Ascending aorta (tissue), 2 donors: Measurements from ENCODE around the gene BPIFB6. TPM values are rescaled to one million over a fixed set of nuclear protein-coding genes. Genes with fewer than 3 reads are reported as not detected.

ENCODE experiments used
- DNase-seq, 2 donors: peaks; one replicate each; pipeline ENCODE4 v3.0.0-alpha.2; 2019; ENCODE audit warnings: low spot score in 2 of 2
- H3K27ac ChIP-seq, 2 donors: fragments of 200-600 bp; sonication (generic); one replicate each; pipeline ENCODE4 v1.5.1; 2016 to 2017; ENCODE audit warnings: mild to moderate bottlenecking in 1 of 2
- H3K27me3 ChIP-seq: fragments of 200-600 bp; sonication (generic); one replicate; pipeline ENCODE4 v1.5.1; 2017
- H3K36me3 ChIP-seq, 2 donors: fragments of 200-600 bp; sonication (generic); one replicate each; pipeline ENCODE4 v1.5.1; 2016
- H3K4me1 ChIP-seq, 2 donors: fragments of 200-600 bp; sonication (generic); one replicate each; pipeline ENCODE4 v1.5.1; 2016 to 2017; ENCODE audit warnings: mild to moderate bottlenecking in 1 of 2
- H3K4me3 ChIP-seq, 2 donors: fragments of 200-600 bp; sonication (generic); one replicate each; pipeline ENCODE4 v1.5.1; 2016 to 2017; ENCODE audit warnings: mild to moderate bottlenecking in 1 of 2
- H3K9me3 ChIP-seq, 2 donors: fragments of 200-600 bp; sonication (generic); one replicate each; pipeline ENCODE4 v1.5.1; 2016
- CTCF ChIP-seq, 3 experiments: fragments of 200-600 bp in 2 of 3; fragments of 450-650 bp in 1 of 3; sonication (generic) in 2 of 3; IDR thresholded peaks; one replicate each; pipeline ENCODE4 v1.5.1; 2016 to 2019; ENCODE audit warnings: antibody characterized with exemption in 3 of 3, mild to moderate bottlenecking in 1 of 3, moderate library complexity in 1 of 3
- intact Hi-C: fragments of 100-400 bp; cut with DNase I; formaldehyde crosslinking; loops from one replicate; pipeline ENCODE4 v1.15.1; 2023
- total RNA-seq: library from RNA; depleted of rRNA; stranded (reverse); fragments of >200 nt; gene quantifications from one replicate; pipeline ENCODE4 v1.1.0, GENCODE V29; 2016

BPIFB6 gene
- total RNA-seq, 1 donor from 2014 or later, result not detected

- no peak for TF ChIP-seq CTCF (IDR thresholded peaks at IDR 0.05)
- Histone ChIP-seq H3K27me3 (no peaks in the 10 kb centered on the region), H3K36me3 (no peaks in the 10 kb centered on the region), H3K4me1 (no peaks in the 10 kb centered on the region), H3K9me3 (no peaks in the 10 kb centered on the region), H3K4me3 (no peak overlapping the region), H3K27ac (no peak overlapping the region)
- DNase-seq, result no peak
- intact Hi-C loops, result no loop called here
Observed at GRCh38 chr20:33072362-33072761, 40.9 kb downstream of the BPIFB6 start.

GRCh38 chr20:33072813-33073212 lies 41.4 kb downstream of the BPIFB6 start:
- Histone ChIP-seq H3K27me3 (no peaks in the 10 kb centered on the region), H3K9me3 (no peaks in the 10 kb centered on the region), H3K4me1 (no peaks in the 10 kb centered on the region), H3K36me3 (no peaks in the 10 kb centered on the region), H3K27ac (no peak overlapping the region), H3K4me3 (no peak overlapping the region)
- DNase-seq, result no peak
- intact Hi-C loops, result no loop called here
- no peak for TF ChIP-seq CTCF (IDR thresholded peaks at IDR 0.05)

GRCh38 chr20:33074675-33075074 lies 43.2 kb downstream of the BPIFB6 start:
- H3K4me3 ChIP-seq, result no peak overlapping the region
- intact Hi-C loops, result no loop called here
- DNase-seq, result no peak
- H3K27me3 ChIP-seq, result no peaks in the 10 kb centered on the region
- no peak overlapping the region for H3K27ac ChIP-seq
- H3K36me3 ChIP-seq, result no peaks in the 10 kb centered on the region
- H3K4me1 ChIP-seq, result no peaks in the 10 kb centered on the region
- TF ChIP-seq CTCF (IDR thresholded peaks at IDR 0.05), result no peak
- H3K9me3 ChIP-seq, result no peaks in the 10 kb centered on the region

GRCh38 chr20:33075281-33075680 lies 43.8 kb downstream of the BPIFB6 start:
- DNase-seq, result no peak
- Histone ChIP-seq H3K27ac (no peak overlapping the region), H3K9me3 (no peaks in the 10 kb centered on the region), H3K4me3 (no peak overlapping the region), H3K27me3 (no peaks in the 10 kb centered on the region), H3K36me3 (no peaks in the 10 kb centered on the region), H3K4me1 (no peaks in the 10 kb centered on the region)
- no peak for TF ChIP-seq CTCF (IDR thresholded peaks at IDR 0.05)
- intact Hi-C loops, result no loop called here

- no peak for DNase-seq
- Histone ChIP-seq H3K4me1 (no peaks in the 10 kb centered on the region), H3K27me3 (no peaks in the 10 kb centered on the region), H3K9me3 (no peaks in the 10 kb centered on the region), H3K27ac (no peak overlapping the region), H3K4me3 (no peak overlapping the region), H3K36me3 (no peaks in the 10 kb centered on the region)
- intact Hi-C loops, result no loop called here
- TF ChIP-seq CTCF (IDR thresholded peaks at IDR 0.05), result no peak
Observed at GRCh38 chr20:33076662-33077372, 45.4 kb downstream of the BPIFB6 start.

- no peaks in the 10 kb centered on the region for H3K4me1 ChIP-seq
- no peaks in the 10 kb centered on the region for H3K9me3 ChIP-seq
- H3K36me3 ChIP-seq, result no peaks in the 10 kb centered on the region
- no peak for DNase-seq
- no peak for TF ChIP-seq CTCF (IDR thresholded peaks at IDR 0.05)
- intact Hi-C loops, result no loop called here
- no peak within 1 kb of the TSS for H3K4me3 ChIP-seq
- H3K27me3 ChIP-seq, result no peaks in the 10 kb centered on the region
- H3K27ac ChIP-seq, result no peak within 1 kb of the TSS
Observed at GRCh38 chr20:33079259-33079658, 47.8 kb downstream of the BPIFB6 start, which contains the start of gene BPIFB4. TSS of gene BPIFB4 (plus strand) at chr20:33079643. CDS start at chr20:33081527, 1,884 bp downstream.
